Measurements from ENCODE around the gene ZNF880.
A peak's percentile ranks its signal among the peaks of the same experiment; 100 is the strongest.

Gene ZNF880

GRCh38 chr19:52343548-52343947 is 26.2 kb upstream of the ZNF880 start:
- Histone ChIP-seq H3K4me3 (ENCODE audit: low read length) (no peak overlapping the region), H3K9me2 (replicated peaks; ENCODE audit: control insufficient read depth, low read length) (no peaks in the 10 kb centered on the region), H3K4me2 (ENCODE audit: low read length) (no peak overlapping the region), H3K79me2 (ENCODE audit: control insufficient read depth, low read length) (no peaks in the 10 kb centered on the region), H4K20me1 (ENCODE audit: control insufficient read depth, insufficient read depth, low read depth, low read length) (no peaks in the 10 kb centered on the region), H3K4me1 (ENCODE audit: control insufficient read depth, low read length) (no peaks in the 10 kb centered on the region), H3K9me3 (ENCODE audit: control insufficient read depth, insufficient read depth, low read length) (no peaks in the 10 kb centered on the region; the same call in 1 of the 2 replicates), H3F3A (ENCODE audit: control insufficient read depth, insufficient read depth) (no peaks in the 10 kb centered on the region), H3K27ac (ENCODE audit: low read depth, low read length) (no peak overlapping the region), H3K27me3 (ENCODE audit: control insufficient read depth, low read length) (no peaks in the 10 kb centered on the region), H3K36me3 (ENCODE audit: control insufficient read depth, low read length) (no peaks in the 10 kb centered on the region)
- TF ChIP-seq, protein P1, sequence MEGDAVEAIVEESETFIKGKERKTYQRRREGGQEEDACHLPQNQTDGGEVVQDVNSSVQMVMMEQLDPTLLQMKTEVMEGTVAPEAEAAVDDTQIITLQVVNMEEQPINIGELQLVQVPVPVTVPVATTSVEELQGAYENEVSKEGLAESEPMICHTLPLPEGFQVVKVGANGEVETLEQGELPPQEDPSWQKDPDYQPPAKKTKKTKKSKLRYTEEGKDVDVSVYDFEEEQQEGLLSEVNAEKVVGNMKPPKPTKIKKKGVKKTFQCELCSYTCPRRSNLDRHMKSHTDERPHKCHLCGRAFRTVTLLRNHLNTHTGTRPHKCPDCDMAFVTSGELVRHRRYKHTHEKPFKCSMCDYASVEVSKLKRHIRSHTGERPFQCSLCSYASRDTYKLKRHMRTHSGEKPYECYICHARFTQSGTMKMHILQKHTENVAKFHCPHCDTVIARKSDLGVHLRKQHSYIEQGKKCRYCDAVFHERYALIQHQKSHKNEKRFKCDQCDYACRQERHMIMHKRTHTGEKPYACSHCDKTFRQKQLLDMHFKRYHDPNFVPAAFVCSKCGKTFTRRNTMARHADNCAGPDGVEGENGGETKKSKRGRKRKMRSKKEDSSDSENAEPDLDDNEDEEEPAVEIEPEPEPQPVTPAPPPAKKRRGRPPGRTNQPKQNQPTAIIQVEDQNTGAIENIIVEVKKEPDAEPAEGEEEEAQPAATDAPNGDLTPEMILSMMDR (IDR thresholded peaks at IDR 0.05; ENCODE audit: low read depth, low read length, poor library complexity, severe bottlenecking): peak; percentile 68
- no peak for TF ChIP-seq EZH2phosphoT487 (IDR thresholded peaks at IDR 0.05; ENCODE audit: borderline replicate concordance, low read length)

GRCh38 chr19:52345162-52345561 is 24.6 kb upstream of the ZNF880 start:
- H3F3A ChIP-seq (ENCODE audit: control insufficient read depth, insufficient read depth): no peaks in the 10 kb centered on the region
- no peak overlapping the region for H3K27ac ChIP-seq (ENCODE audit: low read depth, low read length)
- H3K36me3 ChIP-seq (ENCODE audit: control insufficient read depth, low read length): no peaks in the 10 kb centered on the region
- H4K20me1 ChIP-seq (ENCODE audit: control insufficient read depth, insufficient read depth, low read depth, low read length): no peaks in the 10 kb centered on the region
- no peaks in the 10 kb centered on the region; the same call in 1 of the 2 replicates for H3K9me3 ChIP-seq (ENCODE audit: control insufficient read depth, insufficient read depth, low read length)
- H3K4me2 ChIP-seq (ENCODE audit: low read length): no peak overlapping the region
- no peak overlapping the region for H3K4me3 ChIP-seq (ENCODE audit: low read length)
- H3K27me3 ChIP-seq (ENCODE audit: control insufficient read depth, low read length): no peaks in the 10 kb centered on the region
- H3K79me2 ChIP-seq (ENCODE audit: control insufficient read depth, low read length): no peaks in the 10 kb centered on the region
- TF ChIP-seq EZH2phosphoT487 (IDR thresholded peaks at IDR 0.05; ENCODE audit: borderline replicate concordance, low read length): no peak
- TF ChIP-seq, protein P1 (IDR thresholded peaks at IDR 0.05; ENCODE audit: low read depth, low read length, poor library complexity, severe bottlenecking): no peak
- no peaks in the 10 kb centered on the region for H3K4me1 ChIP-seq (ENCODE audit: control insufficient read depth, low read length)
- H3K9me2 ChIP-seq (replicated peaks; ENCODE audit: control insufficient read depth, low read length): no peaks in the 10 kb centered on the region

DNA sequence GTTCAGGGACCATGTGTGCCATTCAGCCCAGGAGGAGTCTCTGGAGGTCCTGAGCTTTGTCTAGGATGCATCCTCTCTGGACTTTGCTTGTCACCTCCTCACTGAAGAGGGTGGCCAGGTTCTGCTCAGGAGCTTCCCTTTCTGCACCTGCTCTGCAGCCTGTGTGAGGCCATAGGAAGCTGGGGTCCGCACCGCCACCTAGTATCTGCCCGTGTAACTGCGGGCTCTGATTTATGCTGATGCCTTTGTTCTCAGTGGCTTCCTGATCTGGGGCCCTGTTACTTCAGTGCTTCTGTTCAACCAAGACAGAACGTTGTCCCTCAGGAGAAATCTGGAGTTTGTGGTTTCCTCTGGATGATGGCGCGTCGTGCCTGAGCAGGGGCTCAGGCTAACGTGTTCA is 18.2 kb upstream of the ZNF880 start:
- TF ChIP-seq, protein P1 (IDR thresholded peaks at IDR 0.05; ENCODE audit: low read depth, low read length, poor library complexity, severe bottlenecking): peak; percentile 65
- no peak for TF ChIP-seq EZH2phosphoT487 (IDR thresholded peaks at IDR 0.05; ENCODE audit: borderline replicate concordance, low read length)
- no peaks in the 10 kb centered on the region for H3F3A ChIP-seq (ENCODE audit: control insufficient read depth, insufficient read depth)
- H3K27ac ChIP-seq (ENCODE audit: low read depth, low read length): no peak overlapping the region

More for the DNA sequence above, 18.2 kb upstream of the ZNF880 start:
- Histone ChIP-seq H3K27me3 (ENCODE audit: control insufficient read depth, low read length) (no peaks in the 10 kb centered on the region), H3K4me1 (ENCODE audit: control insufficient read depth, low read length) (no peaks in the 10 kb centered on the region), H3K79me2 (ENCODE audit: control insufficient read depth, low read length) (no peaks in the 10 kb centered on the region), H3K36me3 (ENCODE audit: control insufficient read depth, low read length) (no peaks in the 10 kb centered on the region), H3K4me3 (ENCODE audit: low read length) (no peak overlapping the region), H3K9me3 (ENCODE audit: control insufficient read depth, insufficient read depth, low read length) (peaks cover 7% of the 10 kb centered on the region), H3K9me2 (replicated peaks; ENCODE audit: control insufficient read depth, low read length) (no peaks in the 10 kb centered on the region), H3K4me2 (ENCODE audit: low read length) (no peak overlapping the region), H4K20me1 (ENCODE audit: control insufficient read depth, insufficient read depth, low read depth, low read length) (no peaks in the 10 kb centered on the region)

Measured in DOHH2 (cell line).